Activated CD4-positive, alpha-beta T cell treated with anti-CD3 and anti-CD28 coated beads, Interleukin-2, amount 50 U/mL, for 16 hours (primary cell): ENCODE measurements around the gene PNKD.
"Not testable (repeated sequence)": the region's sequence is repeated elsewhere in the genome, so short reads cannot be mapped to it uniquely, and the experiment has no call there.

Experiments used
- DNase-seq: peaks from one replicate; pipeline ENCODE4 v3.0.0-alpha.2; 2020

Gene PNKD

DNA sequence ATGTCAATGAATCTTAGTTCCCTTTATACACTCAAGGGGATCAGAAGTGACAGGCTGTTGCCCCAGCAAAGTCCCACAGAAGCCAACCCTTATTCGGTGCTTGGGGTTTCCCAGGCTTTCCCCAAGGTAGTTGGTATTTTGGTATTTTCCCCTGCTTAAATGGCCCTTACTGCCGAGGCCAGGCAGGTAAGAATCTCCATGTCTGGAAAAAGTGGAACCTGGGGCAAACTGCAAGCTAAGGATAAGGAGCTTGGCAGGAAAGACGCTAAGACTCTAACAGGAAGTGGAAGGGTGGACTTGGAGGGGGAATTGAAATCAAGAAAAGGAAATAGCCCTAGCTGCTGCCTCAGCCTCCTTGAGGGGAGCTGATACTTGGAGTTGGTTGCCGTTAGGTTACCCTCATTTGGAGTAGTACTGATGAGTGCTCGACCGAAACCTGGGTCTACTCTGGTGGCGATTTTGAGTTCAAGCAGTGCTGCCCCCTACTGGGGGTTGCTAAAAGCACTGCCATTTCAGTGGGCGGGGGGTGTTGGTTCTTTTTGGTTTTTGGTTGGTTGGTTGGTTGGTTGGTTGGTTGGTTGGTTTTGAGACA is 12.8 kb upstream of the PNKD start:
- DNase-seq, result peak; percentile 73

DNA sequence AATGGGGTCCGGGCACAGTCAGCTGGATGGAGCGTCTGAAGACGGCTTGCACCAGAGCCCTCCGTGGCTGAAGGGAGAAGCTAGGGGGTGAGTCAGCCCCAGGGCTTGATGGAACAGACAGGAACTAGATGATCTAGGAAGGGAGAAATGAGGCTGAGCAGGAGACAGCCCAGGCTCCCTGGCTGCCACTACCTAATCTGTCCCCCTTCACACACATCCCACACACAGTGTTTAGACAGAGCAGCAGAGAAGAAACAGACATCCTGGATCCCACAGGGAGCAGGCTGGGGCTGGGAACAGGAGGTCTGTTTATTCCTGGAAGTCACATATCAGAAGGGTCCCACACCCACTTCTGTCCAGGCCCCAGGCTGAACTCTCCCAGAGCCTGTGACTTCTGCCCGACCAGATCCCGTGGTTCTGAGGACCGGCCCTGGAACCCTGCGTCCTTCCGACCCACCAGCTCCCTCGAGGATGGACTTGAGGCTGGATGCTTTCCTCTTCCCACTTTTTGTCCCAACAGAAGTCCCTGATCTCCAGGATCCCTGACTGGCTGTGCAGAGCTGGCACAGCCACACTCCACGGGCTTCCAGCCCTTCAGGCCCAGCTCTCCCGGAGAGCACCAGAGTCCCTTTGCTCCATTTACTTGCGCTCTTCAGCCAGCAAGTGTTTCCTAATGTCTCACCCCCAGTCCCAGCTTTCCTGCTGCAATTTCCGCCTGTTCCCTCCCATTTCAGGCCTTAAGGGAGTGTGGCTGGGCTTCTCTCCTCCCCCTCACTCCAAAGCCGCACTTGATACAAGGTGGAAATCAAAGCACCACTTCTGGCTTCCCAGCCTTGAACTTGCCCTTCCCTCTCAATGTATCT is 11.0 kb upstream of the PNKD start:
- DNase-seq, result no peak

DNA sequence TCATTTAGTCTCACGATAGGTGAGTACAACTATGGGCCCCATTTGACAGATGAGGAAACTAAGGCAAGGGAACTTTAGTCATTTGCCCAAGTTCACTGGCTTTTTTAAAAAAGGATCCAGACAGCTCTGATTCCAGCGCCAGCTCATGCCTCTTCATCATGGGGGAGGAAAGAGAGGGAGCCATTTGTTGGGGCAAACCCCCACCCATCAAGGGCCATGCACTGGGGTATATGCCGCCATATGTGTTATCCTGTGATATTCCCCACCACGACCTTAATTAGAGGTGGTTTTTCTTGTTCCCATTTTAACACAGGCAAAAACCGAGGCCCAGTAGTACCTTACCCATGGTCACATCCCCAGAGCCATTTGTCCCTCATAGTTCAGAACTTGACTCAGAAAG is 10.2 kb upstream of the PNKD start:
- no peak for DNase-seq

DNA sequence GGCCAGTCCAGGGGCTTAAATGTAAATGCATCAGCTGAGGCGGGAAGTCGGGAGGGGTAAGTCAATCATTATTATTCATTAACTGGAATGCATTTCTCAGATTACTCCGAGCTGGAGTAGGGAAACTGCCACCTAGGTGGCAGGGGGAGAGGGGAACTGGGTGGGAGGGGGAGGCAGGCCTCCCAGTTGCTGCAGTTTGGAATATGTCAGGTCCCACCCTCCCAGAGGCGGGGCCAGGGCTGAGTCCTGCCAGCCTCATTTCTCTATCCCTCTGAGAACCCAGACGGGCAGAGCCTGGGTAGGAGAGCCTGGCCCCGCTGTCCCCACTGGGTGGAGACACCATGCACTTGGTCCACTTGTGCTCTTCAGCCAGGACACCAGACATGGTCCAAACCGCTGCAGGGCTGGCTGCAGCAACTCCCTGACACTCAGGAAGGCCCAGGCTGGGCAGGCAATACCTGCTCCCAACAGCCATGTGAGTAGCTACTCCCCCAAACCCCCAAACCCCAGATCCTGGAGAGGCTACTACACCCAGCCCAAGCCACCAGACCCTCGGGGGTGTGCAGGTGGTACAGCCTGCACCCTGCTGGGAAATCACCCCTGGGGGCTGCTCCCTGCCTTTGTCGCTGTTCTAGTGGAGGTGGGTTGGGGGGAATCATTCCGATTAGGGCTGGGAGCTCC is 9.4 kb upstream of the PNKD start, which contains the start of gene GPBAR1:
Gene GPBAR1, plus strand, starts transcription at position 274 of the 681 bp plus-strand sequence. CDS start 1,710 bp downstream, outside the sequence.
- no peak for DNase-seq

DNA sequence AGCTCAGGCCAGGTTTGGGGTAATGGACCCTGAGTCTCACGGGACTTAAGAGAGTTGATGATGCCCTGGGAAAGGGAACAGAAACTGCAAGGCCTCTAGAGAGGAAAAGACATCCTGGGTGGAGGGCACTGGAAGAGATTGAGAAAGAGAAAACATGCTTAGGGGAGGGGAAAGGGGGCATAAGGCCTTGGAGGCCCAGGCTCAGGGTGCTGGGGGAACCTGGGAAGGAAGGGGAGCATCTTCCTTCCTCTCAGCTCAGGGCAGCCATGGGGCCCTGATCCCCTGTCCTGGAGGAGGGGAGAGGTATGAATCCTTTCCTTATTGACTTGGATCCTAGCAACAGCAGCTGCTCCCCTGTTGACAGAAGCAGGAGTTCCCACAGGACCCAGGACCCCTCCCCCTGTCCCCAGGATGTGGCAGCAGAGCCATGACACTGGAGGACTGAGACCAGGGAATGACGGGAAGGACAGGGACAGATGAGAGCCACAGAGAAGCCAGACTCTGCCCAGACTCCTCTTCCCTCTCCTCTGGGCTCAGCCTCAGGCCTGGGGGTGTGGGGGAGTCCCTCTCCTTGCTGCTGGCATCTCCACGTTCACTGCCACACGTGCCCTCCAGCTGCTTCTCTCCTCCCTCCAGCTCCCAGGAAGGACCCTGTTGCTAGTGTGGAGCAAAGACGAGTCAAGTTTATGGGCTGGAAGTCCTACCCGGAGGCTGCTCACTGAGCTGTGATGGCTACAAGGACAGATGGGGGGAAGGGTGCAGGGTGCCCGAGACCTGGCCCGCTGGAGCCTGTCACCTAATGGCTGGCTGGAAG is 8.7 kb upstream of the PNKD start:
- no peak for DNase-seq

DNA sequence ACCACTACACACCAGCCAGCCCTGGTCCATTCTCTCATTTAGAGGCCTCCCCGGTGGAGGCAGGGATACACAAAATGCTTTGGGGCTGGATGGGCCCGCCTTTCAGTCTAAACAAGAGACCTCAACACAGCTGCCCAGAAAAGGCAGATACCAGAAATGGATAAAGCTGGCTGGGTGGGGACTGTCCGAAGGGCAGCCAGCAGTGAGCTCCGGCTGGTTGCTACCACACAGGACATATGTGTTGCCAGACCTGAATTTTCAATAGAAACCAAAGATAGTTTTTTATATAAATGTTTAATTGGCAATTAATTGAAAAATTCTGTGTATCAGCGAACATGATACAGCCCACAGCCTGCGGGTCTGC is 8.1 kb upstream of the PNKD start:
- DNase-seq, result no peak

DNA sequence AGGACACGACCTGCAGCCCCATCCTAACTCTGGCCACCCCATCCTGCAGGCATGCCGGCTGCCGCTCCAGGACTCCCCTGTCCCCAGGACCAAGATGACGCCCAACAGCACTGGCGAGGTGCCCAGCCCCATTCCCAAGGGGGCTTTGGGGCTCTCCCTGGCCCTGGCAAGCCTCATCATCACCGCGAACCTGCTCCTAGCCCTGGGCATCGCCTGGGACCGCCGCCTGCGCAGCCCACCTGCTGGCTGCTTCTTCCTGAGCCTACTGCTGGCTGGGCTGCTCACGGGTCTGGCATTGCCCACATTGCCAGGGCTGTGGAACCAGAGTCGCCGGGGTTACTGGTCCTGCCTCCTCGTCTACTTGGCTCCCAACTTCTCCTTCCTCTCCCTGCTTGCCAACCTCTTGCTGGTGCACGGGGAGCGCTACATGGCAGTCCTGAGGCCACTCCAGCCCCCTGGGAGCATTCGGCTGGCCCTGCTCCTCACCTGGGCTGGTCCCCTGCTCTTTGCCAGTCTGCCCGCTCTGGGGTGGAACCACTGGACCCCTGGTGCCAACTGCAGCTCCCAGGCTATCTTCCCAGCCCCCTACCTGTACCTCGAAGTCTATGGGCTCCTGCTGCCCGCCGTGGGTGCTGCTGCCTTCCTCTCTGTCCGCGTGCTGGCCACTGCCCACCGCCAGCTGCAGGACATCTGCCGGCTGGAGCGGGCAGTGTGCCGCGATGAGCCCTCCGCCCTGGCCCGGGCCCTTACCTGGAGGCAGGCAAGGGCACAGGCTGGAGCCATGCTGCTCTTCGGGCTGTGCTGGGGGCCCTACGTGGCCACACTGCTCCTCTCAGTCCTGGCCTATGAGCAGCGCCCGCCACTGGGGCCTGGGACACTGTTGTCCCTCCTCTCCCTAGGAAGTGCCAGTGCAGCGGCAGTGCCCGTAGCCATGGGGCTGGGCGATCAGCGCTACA is 7.4 kb upstream of the PNKD start:
- no peak for DNase-seq

DNA sequence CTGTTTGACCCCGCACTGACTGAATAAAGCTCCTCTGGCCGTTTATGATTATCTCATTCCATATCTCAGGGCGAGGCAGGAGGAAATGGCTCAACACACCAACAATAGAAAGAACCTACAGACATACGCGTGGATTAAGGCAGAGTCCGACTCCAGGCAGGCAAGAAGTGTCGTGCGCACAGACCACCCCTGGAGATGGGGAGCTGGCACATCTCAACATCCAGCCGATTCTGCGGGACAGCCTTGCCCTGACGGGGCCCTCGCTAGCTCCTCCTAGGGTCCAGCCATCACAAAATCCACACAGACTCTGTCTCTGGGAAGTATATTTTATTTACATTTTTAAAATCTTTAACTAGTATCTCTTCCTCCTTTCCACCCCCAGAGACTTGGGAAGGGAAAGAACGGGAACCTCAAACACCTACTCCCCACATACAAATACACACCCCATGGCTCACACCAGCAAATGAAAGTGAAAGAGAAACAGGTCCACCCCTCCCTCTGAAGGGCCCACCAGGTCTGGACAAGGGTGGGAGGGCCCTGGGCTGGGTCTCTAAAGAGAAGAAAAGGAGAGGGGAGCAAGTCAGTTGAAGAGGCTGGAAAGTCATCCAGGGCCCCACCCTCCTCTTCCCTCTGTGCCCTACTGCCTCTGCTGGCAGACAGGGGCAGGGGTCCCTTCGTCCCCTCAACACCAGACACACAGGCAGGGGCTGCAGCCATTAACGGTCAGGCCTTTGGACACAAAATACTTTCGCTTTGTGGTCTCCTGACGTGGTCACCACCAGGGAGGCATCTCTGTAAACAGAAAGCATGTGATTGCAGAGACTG is 6.3 kb upstream of the PNKD start:
- no peak for DNase-seq

DNA sequence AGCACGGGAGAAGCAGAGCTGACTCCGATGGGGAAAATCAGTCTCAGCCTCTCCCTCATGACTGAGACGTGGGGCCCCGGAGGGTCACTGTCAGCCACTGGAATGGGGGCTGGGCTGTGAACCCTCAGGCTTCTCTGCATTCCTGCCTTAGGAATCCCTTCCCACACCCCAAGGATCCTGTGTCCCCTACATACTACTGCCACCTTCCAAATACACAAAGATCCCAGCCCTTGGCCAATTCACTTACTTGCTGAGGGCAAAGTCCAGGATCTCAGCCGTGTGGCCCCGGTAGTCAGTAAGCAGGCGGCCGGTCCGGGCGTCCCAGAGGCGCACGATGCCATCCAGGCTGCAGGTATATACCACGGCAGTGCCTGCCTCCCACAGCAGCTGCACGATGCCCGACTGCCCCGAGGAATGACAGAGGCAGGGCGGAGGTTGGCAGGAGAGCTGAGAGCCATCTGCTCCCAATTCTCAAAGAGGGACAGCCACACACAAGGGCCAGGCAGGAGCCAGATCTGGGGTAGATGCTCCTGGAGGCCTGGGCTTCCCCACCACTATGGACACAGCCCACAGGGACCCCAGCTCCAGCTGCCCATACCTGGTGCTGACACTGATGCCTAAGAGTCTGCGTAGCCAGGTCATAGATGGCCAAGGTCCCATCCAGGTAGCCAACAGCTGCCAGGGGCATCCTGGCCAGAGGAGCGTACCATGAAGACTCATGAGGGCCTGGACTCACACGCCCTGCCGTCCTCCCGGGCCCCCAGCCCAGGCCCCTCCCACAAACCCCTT is 5.4 kb upstream of the PNKD start:
- no peak for DNase-seq

DNA sequence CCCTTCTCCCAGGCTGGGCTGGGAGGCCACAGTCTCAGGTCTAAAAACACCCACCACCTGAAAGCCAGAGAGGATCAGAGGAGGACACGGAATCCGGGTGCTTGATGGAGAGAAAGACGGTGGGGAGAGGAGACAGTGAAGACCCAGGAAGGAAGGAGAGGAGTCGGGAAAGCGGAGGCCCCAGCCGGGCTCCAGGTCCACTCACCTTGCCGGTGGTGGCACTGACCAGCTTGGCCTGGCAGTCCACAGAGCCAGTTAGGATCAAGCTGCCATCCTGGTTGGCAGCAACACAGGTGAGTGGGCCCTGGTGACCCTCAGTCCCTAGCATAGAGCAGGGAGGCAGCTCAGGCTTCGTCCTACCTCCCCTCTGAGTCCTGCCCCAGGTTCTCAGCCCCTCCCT is 4.7 kb upstream of the PNKD start:
- DNase-seq, result no peak

DNA sequence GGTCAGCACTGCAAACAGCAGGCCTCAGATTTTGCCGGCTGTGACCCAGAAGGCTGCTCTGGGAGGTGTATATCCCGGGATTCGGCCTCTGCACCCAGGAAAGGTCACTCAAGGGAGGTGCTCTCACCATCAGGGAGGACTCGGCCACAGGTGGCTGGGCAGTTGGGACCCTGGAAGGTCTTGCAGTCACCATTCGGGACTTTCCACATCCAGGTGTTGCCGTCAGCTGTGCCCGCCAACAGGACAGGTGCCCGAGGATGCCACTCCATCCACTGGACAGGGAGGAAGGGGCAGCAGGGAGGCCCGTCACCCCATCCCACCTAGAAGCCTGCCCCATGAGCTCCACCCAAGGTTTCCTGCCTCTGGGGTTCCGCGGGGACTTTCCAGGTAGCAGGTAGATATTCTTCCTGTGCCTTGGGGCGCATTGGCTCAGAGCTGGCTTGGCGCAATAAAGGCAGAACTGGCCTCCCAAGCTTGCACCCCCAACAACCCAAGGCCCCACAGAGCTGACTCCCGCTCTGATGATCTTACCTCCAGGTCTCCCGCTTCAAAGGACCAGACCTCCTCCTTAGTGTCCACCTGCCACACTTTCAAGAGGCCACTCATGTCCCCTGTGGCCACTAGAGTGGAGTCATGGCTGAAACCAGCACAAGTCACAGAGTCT is 3.9 kb upstream of the PNKD start:
- no peak for DNase-seq

DNA sequence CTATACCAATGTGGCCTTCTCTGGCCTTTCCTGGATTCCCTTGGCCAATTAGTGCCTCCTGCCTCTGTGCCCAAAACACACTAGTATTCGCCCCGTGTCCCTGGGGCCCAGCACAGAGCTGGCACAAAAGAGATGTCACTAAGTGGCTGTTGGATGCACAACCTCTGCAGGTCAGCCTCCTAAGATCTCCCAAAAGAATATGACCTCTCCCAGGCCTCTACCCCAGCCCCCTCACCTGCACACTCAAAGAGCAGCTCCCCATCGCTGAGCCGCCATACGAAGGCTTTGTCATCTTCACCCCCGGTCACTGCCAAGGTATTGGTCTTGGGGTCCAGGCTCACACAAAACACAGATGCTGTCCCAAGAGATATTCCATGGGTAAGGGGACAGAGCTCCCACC is 3.1 kb upstream of the PNKD start:
- no peak for DNase-seq

DNA sequence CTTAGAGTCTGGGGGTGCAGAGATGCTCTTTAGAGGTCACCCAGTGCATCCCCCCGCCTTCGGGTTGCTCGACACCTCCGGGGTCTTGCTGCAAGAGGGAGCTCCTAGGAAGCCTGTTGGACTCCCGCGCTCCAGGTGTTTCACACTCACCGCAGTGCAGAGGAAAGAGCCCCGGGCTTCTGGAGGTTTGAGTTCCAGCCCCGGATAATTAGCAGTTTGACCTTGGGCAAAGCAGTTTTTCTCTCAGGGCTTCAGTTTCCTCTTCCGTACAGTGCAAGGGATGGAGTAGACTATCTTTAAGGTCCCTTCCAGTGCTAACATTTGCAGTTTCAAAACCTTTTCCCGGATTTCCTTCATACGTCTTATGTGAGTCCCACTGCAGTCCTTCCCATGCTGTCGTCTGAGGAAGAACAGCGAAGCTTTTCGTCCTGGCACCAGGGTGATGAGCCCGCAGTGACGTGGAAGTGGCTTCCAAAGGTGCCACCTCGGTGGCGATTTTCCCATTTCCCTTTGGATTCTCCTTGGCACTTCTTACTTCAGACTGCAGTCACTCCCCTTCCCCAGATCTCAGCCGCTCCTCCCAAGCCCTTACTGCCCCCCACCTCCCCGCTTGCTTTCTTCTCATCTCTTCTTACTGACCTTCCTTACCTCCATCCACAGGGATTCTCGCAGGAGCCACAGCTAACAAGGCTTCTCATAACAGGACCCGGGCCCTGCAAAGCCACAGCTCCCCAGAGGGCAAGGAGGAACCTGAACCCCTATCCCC is 585 bp downstream of the PNKD start:
- no peak for DNase-seq

DNA sequence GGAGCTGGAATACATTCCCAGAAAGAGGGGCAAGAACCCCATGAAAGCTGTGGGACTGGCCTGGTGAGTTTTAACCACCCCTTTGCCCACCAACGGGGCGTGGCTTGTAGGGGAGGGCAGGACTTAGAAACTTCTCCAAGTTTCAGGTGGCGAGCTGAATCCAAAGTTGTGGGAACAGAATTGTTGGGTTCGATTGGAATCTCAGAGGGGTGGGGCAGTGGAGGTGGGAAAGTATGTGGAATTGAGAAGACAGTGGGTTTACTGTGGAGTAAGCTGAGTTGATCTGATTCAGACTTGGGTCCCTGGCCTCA is 1.1 kb downstream of the PNKD start:
- DNase-seq, result no peak

DNA sequence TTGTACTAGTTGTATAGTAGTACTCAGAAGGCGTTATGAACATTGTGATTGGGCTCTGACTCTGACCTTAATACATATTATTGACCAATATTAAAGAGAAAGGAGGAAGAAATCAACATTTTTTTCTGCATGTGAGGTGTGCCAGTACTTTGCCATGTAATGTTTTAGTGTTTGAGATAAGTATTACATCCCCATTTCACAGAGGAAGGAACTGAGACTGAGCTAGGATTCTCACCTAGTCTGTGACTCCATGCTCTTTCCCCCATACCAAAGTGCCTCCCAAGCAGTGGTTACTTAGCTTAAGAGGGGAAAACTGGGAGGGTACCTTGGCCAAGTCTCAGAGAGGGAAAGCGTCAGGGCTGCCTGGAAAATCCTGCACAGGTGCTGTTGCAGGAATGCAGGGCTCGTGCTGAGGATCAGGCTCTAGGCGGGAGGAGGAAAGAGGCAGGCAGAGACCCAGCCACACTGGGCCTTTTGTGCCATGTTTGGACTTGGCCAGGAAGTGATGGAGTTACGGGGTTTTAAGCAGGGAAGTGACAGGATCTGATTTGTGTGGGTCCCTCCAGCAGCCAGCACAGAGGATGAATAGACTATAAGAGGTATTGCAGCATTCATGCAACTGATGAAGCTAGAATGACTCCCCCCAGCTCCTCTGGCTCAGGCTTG is 1.7 kb downstream of the PNKD start:
- no peak for DNase-seq

DNA sequence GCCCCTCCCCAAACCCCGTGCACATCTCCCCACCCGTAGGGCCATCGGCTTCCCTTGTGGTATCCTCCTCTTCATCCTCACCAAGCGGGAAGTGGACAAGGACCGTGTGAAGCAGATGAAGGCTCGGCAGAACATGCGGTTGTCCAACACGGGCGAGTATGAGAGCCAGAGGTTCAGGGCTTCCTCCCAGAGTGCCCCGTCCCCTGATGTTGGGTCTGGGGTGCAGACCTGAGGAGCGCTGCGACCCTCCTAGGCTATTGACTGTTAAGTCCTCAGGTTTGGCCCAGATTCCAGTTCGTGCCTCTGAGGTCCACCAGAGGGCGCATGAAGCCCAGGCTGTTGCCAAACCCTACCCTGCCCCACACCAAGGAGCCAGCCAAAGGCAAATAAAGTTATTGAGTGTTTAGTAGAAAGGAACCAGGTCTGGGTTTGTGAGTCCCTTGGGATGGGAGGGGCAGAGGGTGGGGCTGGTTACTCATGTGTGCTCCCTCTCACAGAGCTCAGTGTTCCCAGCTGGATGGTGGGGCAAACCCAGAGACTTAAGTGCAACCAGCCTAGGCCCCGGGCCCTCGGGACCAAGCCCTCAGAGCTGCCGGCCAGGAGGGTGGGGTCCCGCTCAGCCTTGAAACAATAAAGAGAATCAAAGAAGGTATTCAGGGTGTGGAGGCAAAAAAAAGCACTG is 2.4 kb downstream of the PNKD start:
- peak; percentile 80 for DNase-seq

DNA sequence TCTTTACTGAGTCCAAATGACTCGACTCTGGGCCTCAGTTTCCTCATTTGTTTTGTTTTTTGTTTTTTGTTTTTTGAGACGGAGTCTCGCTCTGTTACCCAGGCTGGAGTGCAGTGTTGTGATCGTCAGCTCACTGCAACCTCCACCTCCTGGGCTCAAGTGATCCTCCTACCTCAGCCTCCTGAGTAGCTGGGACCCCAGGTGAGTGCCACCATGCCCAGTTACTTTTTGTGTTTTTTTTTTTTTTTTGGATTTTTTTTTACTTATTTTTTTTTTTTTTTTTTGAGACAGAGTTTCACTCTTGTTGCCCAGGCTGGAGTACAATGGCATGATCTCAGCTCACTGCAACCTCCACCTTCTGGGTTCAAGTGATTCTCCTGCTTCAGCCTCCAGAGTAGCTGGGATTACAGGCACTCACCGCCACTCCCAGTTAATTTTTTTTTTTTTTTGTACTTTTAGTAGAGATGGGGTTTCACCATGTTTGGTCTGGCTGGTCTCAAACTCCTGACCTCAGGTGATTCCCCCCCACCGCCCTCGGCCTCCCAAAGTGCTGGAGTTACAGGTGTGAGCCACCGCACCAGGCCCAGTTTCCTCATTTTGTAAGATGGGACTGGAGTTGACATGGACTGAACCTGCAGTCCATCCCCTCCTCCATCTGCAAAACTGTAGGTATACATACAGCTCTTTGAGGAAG is 3.0 kb downstream of the PNKD start:
- not testable (repeated sequence) for DNase-seq
